ENCODE results near the gene MANEAL.
A peak's percentile ranks its signal among the peaks of the same experiment; 100 is the strongest.

The MANEAL gene

GRCh38 chr1:37808369-37809319 lies 15.0 kb downstream of the MANEAL start (continued):
- TF ChIP-seq ZNF488 (tag by site-specific recombination; IDR thresholded peaks at IDR 0.05), result no peak
- TF ChIP-seq ZFP37 (tag by site-specific recombination; IDR thresholded peaks at IDR 0.05), result 0 out of 2 replicates have a peak, but pooled peaks have one; percentile 30
- peak; percentile 41; the same call in 1 of the 2 replicates for TF ChIP-seq ZNF777 (tag by site-specific recombination; IDR thresholded peaks at IDR 0.05; ENCODE audit: borderline replicate concordance)
- no peak for TF ChIP-seq ZNF366 (tag by site-specific recombination; conservative IDR thresholded peaks at IDR 0.05)
- TF ChIP-seq ZNF391 (tag by site-specific recombination; IDR thresholded peaks at IDR 0.05; ENCODE audit: borderline replicate concordance, low read depth), result no peak
- TF ChIP-seq ZSCAN30 (tag by site-specific recombination; IDR thresholded peaks at IDR 0.05), result peak; percentile 51
- no peak for TF ChIP-seq TCF7L2 (IDR thresholded peaks at IDR 0.05; ENCODE audit: borderline replicate concordance, low read depth, low read length)
- TF ChIP-seq ZBTB1 (tag by site-specific recombination; IDR thresholded peaks at IDR 0.05), result no peak
- no peak for TF ChIP-seq YY2 (tag by site-specific recombination; IDR thresholded peaks at IDR 0.05)
- TF ChIP-seq ZNF280C (tag by site-specific recombination; IDR thresholded peaks at IDR 0.05), result no peak
- 0 out of 2 replicates have a peak, but pooled peaks have one; percentile 18 for TF ChIP-seq ZNF76 (tag by site-specific recombination; IDR thresholded peaks at IDR 0.05; ENCODE audit: borderline replicate concordance, low read depth)
- no peak for TF ChIP-seq MYNN (tag by site-specific recombination; IDR thresholded peaks at IDR 0.05; ENCODE audit: borderline replicate concordance)
- peak; percentile 38; the same call in 1 of the 2 replicates for TF ChIP-seq SP3 (tag by site-specific recombination; IDR thresholded peaks at IDR 0.05)
- TF ChIP-seq ZNF112 (tag by site-specific recombination; IDR thresholded peaks at IDR 0.05), result no peak
- TF ChIP-seq GLIS2 (tag by site-specific recombination; IDR thresholded peaks at IDR 0.05), result peak; percentile 98
- no peak for TF ChIP-seq ZNF768 (tag by site-specific recombination; IDR thresholded peaks at IDR 0.05)
- peak; percentile 86; the same call in 1 of the 2 replicates for TF ChIP-seq KLF8 (tag by site-specific recombination; IDR thresholded peaks at IDR 0.05)
- no peak for TF ChIP-seq ZSCAN16 (tag by site-specific recombination; IDR thresholded peaks at IDR 0.05)
- TF ChIP-seq ZNF169 (tag by site-specific recombination; IDR thresholded peaks at IDR 0.05), result no peak
- no peak for TF ChIP-seq ZNF133 (tag by site-specific recombination; IDR thresholded peaks at IDR 0.05)
- TF ChIP-seq ZNF571 (tag by site-specific recombination; IDR thresholded peaks at IDR 0.05), result no peak
- TF ChIP-seq GFI1B (tag by site-specific recombination; IDR thresholded peaks at IDR 0.05), result no peak
- no peak for TF ChIP-seq ZNF248 (tag by site-specific recombination; IDR thresholded peaks at IDR 0.05)
- no peak for TF ChIP-seq ATF2 (tag by site-specific recombination; IDR thresholded peaks at IDR 0.05; ENCODE audit: low read depth)
- peak; percentile 91 for TF ChIP-seq ZBTB17 (tag by site-specific recombination; IDR thresholded peaks at IDR 0.05)
- TF ChIP-seq ZNF529 (tag by site-specific recombination; IDR thresholded peaks at IDR 0.05; ENCODE audit: insufficient replicate concordance), result no peak
- TF ChIP-seq ZNF548 (tag by site-specific recombination; IDR thresholded peaks at IDR 0.05), result no peak
- no peak for TF ChIP-seq REST (tag by site-specific recombination; IDR thresholded peaks at IDR 0.05)
- no peak for TF ChIP-seq ZNF114 (tag by site-specific recombination; IDR thresholded peaks at IDR 0.05)
- 0 out of 2 replicates have a peak, but pooled peaks have one; percentile 15 for TF ChIP-seq ZBTB48 (tag by site-specific recombination; IDR thresholded peaks at IDR 0.05)
- TF ChIP-seq ZNF10 (tag by site-specific recombination; IDR thresholded peaks at IDR 0.05), result no peak
- no peak for TF ChIP-seq ZNF214 (tag by site-specific recombination; IDR thresholded peaks at IDR 0.05; ENCODE audit: borderline replicate concordance)
